Activated T-helper 1 cell treated with Interleukin-2 at 50 U/mL for 16 hours (primary cell): ENCODE results near the gene OSBPL7.
"Not testable (repeated sequence)": the region's sequence is repeated elsewhere in the genome, so short reads cannot be mapped to it uniquely, and the experiment has no call there.

Experiments used
- DNase-seq: peaks from one replicate; pipeline ENCODE4 v3.0.0-alpha.2; 2020; ENCODE audit warnings: low read depth

OSBPL7 gene

GRCh38 chr17:47806026-47806912, 15.3 kb downstream of the OSBPL7 start:
- DNase-seq, result no peak

GRCh38 chr17:47804461-47804860, 17.1 kb downstream of the OSBPL7 start:
- DNase-seq, result no peak

GRCh38 chr17:47803751-47804150, 17.8 kb downstream of the OSBPL7 start:
- no peak for DNase-seq

- no peak for DNase-seq
Measured at GRCh38 chr17:47803201-47803600, 18.4 kb downstream of the OSBPL7 start.

GRCh38 chr17:47802341-47803022, 19.1 kb downstream of the OSBPL7 start:
- DNase-seq, result peak; percentile 29

- DNase-seq, result no peak
Measured at GRCh38 chr17:47801906-47802305, 19.7 kb downstream of the OSBPL7 start.

GRCh38 chr17:47801176-47801765, 20.3 kb downstream of the OSBPL7 start:
- DNase-seq, result no peak

- DNase-seq, result no peak
Measured at GRCh38 chr17:47800686-47801085, 20.9 kb downstream of the OSBPL7 start.

GRCh38 chr17:47797797-47798196, 23.8 kb downstream of the OSBPL7 start:
- DNase-seq, result no peak

- DNase-seq, result no peak
Measured at GRCh38 chr17:47792979-47793378, 28.6 kb downstream of the OSBPL7 start.

GRCh38 chr17:47792457-47792856, 29.1 kb downstream of the OSBPL7 start:
- no peak for DNase-seq

- no peak for DNase-seq
Measured at GRCh38 chr17:47791025-47791424, 30.6 kb downstream of the OSBPL7 start.

- peak; percentile 29 for DNase-seq
Measured at GRCh38 chr17:47789611-47790561, 31.7 kb downstream of the OSBPL7 start.

GRCh38 chr17:47785538-47786123, 36.0 kb downstream of the OSBPL7 start:
- DNase-seq, result no peak

GRCh38 chr17:47781397-47781796, 40.2 kb downstream of the OSBPL7 start:
- DNase-seq, result no peak

GRCh38 chr17:47778184-47778635, 43.4 kb downstream of the OSBPL7 start:
- no peak for DNase-seq

GRCh38 chr17:47776330-47777197, 45.0 kb downstream of the OSBPL7 start:
- DNase-seq, result no peak

GRCh38 chr17:47774987-47775580, 46.5 kb downstream of the OSBPL7 start:
- no peak for DNase-seq

GRCh38 chr17:47774331-47774730, 47.3 kb downstream of the OSBPL7 start:
- DNase-seq, result no peak

- DNase-seq, result not testable (repeated sequence)
Measured at GRCh38 chr17:47773649-47774048, 47.9 kb downstream of the OSBPL7 start.
